Measurements from ENCODE around the gene NEO1.

Gene NEO1

GRCh38 chr15:73028831-73029451 is 23.3 kb upstream of the NEO1 start:
- no peak for DNase-seq (ENCODE audit: low read depth in 2 of 2)

DNA sequence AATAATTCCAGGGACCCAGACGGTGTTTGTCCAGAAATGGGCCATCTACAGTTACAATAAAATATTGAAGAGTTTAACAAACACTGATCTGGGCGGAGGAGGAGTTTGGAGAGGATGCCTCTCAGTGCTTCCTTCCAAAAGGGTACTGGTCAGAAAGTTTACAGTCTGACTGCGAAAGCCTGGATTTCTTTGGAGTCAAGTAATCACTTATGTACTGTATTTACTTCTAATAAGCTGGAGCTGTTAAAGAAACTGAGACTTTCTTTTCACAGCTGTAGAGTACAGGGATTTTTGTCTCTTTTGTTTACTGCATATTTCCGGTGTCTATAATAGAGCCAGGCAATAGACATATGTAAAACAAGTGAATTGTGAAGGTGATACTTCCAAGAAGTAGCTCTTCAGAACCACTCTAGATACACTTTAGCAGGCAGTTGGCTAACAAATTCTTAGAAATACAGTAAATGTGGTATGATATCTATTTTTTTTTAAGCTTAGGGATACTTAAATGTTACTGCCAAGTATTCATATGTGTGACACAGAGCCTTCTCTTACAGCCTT is 22.1 kb upstream of the NEO1 start:
- no peak for DNase-seq (ENCODE audit: low read depth in 2 of 2)

DNA sequence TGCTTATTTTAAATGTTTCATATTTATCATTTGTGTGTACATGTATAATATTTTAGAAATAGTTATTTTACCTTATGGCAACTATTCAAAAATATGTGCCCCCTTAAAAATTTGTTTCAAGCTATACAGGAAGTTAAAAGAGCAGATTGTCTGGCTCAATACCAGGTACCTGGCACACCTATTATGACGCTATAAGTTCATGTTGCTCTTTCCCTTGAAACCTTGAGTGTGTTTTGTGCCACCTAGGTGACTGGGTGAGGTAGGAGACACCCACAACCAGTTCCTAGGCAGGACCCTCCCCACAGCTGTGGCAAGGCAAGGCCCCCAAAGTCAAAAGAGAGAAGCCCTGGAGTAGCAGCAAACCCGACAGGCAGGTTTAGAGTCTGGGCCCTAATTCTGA is 20.6 kb upstream of the NEO1 start:
- DNase-seq (ENCODE audit: low read depth in 2 of 2) = no peak

- DNase-seq (ENCODE audit: low read depth in 2 of 2) = no peak
Observed at GRCh38 chr15:73033611-73034010, 18.7 kb upstream of the NEO1 start.

GRCh38 chr15:73034221-73034620 is 18.0 kb upstream of the NEO1 start:
- no peak for DNase-seq (ENCODE audit: low read depth in 2 of 2)

GRCh38 chr15:73035221-73035620 is 17.0 kb upstream of the NEO1 start:
- no peak for DNase-seq (ENCODE audit: low read depth in 2 of 2)

GRCh38 chr15:73038220-73038619 is 14.0 kb upstream of the NEO1 start:
- DNase-seq (ENCODE audit: low read depth in 2 of 2) = no peak

DNA sequence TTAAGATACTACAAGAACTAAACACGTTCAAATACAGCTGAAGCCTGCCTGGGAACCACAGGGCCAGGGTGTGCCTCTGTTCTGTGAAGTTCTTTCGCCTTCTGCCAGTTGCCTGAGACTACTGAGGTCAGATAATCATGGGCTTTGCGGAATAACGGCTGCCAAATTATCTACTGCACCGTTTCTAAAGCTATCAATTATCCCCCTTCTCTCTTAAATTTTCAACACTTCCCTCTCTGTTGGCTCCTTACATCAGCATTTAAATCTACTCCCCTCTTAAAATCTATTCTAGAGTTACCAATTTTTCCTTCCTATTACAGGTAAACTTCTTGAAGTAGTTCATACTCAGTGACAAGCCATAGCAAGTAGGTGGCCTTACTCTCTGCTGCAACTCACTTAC is 6.2 kb upstream of the NEO1 start:
- DNase-seq (ENCODE audit: low read depth in 2 of 2) = no peak

- DNase-seq (ENCODE audit: low read depth in 2 of 2) = no peak
Observed at GRCh38 chr15:73047882-73048281, 4.4 kb upstream of the NEO1 start.

- DNase-seq (ENCODE audit: low read depth in 2 of 2) = no peak
Observed at GRCh38 chr15:73048624-73049295, 3.5 kb upstream of the NEO1 start.

- no peak for DNase-seq (ENCODE audit: low read depth in 2 of 2)
Observed at GRCh38 chr15:73049564-73050215, 2.6 kb upstream of the NEO1 start.

- DNase-seq (ENCODE audit: low read depth in 2 of 2) = no peak
Observed at GRCh38 chr15:73050561-73051295, 1.5 kb upstream of the NEO1 start.

DNA sequence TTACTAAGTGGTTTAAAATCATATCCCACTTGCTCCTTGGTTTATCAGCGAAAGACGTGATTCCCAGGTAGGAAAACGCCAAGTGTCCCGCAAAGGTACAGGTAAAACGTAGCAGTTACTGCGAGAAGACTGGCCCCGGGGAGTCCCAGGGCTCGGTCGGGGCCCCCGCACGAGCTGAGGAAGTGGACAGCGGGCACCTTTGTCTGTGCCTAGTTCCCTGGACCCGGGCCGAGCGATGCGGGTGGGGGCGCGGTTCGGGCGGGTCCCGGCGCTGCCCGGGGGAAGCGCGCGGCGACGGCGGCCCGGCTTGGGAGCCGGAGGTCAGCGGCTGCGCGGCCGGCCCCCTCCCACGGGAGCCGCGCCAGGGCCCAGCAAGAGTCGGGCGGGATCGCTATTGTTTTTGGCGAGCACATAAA is 864 bp upstream of the NEO1 start:
- no peak for DNase-seq (ENCODE audit: low read depth in 2 of 2)

DNA sequence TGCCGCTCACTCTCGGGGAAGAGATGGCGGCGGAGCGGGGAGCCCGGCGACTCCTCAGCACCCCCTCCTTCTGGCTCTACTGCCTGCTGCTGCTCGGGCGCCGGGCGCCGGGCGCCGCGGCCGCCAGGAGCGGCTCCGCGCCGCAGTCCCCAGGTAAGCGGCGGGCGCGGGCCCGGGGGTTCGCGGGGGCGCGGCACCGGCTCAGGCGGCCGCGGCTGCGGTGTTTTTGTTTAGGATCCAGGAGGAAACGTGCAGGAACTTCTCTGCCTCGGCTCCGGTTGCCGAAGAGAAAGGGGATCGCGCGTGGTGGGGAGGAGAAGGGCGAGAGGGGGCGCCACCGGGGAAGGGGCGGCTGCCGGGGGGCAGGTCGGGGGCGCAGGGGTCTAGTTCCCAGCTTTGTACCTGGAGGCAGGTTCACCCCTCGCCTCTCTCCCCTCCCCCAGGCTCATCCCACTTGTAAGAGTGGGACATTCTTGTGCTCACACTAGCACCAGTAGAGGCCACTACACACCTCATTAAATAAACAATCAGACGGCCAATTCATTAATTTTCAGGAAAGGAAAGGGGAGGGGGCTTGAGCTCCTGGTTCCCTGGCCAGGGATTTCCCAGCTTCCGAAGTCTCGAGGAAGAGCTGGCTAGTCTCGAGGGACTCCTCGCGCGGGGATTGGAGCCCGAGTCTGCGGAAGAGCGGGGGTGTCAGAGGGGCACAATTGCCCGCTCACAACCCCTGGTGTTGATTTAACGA is 562 bp downstream of the NEO1 start:
- peak in 1 of 2 experiments; percentile 18 for DNase-seq (ENCODE audit: low read depth in 2 of 2)

- DNase-seq (ENCODE audit: low read depth in 2 of 2) = no peak
Observed at GRCh38 chr15:73053398-73053723, 1.1 kb downstream of the NEO1 start.

- no peak for DNase-seq (ENCODE audit: low read depth in 2 of 2)
Observed at GRCh38 chr15:73054417-73054953, 2.2 kb downstream of the NEO1 start.

DNA sequence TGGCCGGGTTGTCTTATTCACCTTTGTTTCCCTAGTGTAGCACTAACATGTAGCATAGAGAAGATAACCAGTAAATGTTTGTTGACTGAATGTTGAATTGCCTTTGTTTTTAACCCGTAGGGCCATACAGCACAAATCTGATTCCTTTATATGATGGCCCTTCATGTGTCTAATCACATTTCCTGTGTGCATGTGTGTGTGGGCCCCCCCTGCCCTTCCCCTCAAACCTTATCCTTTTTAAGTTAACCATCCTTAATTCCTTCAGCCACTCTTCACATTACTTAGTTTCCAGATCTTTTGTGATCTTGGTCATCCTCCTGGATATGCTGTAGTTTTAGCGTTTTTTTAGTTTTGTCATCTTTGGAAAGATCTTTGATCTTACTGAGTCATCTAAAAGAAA is 4.2 kb downstream of the NEO1 start:
- no peak for DNase-seq (ENCODE audit: low read depth in 2 of 2)

- DNase-seq (ENCODE audit: low read depth in 2 of 2) = no peak
Observed at GRCh38 chr15:73058437-73058836, 6.2 kb downstream of the NEO1 start.

GRCh38 chr15:73065114-73065513 is 12.9 kb downstream of the NEO1 start:
- DNase-seq (ENCODE audit: low read depth in 2 of 2) = no peak

GRCh38 chr15:73069109-73069508 is 16.8 kb downstream of the NEO1 start:
- no peak for DNase-seq (ENCODE audit: low read depth in 2 of 2)

DNA sequence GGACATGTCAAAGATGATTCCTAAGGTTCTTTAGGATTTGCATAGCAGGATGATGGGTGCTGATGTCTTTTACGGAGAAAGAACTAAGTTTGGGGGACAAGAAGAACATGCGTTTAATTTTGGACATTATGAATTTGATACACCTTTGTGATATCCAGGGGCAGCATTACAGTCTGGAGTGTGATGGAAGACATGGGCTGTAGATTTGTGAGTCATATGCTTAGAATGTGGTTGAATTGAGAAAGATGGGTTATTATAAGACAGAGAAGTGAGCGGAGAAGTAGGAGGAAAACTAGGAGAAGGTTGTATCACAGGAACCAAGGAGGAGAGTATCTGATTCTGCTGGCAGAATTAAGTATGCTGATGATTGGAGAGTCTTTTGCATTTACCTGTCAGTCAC is 20.6 kb downstream of the NEO1 start:
- no peak for DNase-seq (ENCODE audit: low read depth in 2 of 2)

Measured in fibroblast of skin of left quadriceps (primary cell).